ENCODE data around the gene HIPK3.
"Not testable (repeated sequence)": the region's sequence is repeated elsewhere in the genome, so short reads cannot be mapped to it uniquely, and the experiment has no call there.

The HIPK3 gene

DNA sequence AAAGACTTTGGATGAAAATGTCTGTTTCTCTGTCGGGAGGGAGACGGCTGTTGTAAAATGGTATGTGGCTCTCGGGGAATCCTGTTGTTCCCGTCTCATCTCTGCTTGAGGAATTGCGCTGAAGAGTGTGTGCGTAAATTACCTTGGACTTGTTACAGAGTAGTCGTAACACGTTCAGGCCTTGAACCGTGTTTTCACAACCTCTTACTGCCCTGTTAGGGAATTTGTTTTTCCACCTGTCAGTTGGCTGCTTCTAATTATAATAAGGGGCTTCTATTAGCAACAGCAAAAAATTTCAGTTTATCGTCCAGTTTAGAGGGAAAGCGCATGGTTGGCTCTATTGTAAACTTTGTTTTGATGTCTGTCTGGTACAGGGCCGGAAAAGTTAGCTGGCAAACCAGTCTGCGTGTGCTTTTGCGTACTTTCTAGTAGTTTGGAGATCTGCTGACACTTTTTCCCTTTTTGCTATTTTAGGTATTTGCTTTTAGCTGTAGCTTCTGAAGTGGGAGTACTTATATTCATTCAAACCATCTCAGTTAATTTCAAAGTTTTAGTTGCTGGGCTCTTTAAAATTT lies 1.5 kb downstream of the HIPK3 start (continued):
- TF ChIP-seq, protein P1, sequence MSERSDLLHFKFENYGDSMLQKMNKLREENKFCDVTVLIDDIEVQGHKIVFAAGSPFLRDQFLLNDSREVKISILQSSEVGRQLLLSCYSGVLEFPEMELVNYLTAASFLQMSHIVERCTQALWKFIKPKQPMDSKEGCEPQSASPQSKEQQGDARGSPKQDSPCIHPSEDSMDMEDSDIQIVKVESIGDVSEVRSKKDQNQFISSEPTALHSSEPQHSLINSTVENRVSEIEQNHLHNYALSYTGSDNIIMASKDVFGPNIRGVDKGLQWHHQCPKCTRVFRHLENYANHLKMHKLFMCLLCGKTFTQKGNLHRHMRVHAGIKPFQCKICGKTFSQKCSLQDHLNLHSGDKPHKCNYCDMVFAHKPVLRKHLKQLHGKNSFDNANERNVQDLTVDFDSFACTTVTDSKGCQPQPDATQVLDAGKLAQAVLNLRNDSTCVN (tag by site-specific recombination; optimal IDR thresholded peaks at IDR 0.05) = peak; percentile 40
- peak; percentile 56; the same call in 1 of the 2 replicates for TF ChIP-seq ZBTB17 (tag by site-specific recombination; IDR thresholded peaks at IDR 0.05)

DNA sequence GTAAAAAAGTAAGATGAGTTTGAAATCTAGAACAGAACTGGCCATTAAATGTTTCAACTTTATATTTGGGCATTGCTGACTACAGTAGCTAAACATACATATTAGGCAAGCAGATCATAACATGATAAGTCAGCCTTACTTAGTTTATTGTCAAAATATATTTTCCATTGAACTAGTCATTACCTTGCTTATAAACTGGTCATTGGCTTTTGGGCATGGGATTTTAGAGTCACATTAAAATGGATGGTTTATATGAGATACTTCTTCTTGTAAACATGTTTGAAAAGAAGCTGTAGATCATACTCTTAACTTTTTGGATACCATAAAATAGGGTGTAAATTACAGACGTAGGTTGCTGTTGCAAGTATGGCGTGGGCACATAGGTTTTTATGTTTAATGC lies 2.7 kb downstream of the HIPK3 start:
- POLR2A ChIA-PET = no interaction called here
- Histone ChIP-seq H3K4me1 (ENCODE audit: control insufficient read depth, insufficient read depth, low read length) (peaks cover 5% of the 10 kb centered on the region), H3K4me3 (ENCODE audit: low read depth, low read length) (peak overlapping the region; percentile 97), H3K36me3 (ENCODE audit: control insufficient read depth in 2 of 2, insufficient read depth in 1 of 2, low read length in 2 of 2) (no peaks in the 10 kb centered on the region), H3K27ac (ENCODE audit: extremely low read depth, low read depth, low read length) (no peak overlapping the region), H3K9me3 (ENCODE audit: control insufficient read depth, insufficient read depth, low read depth, low read length) (no peaks in the 10 kb centered on the region)
- TF ChIP-seq ZNF843 (tag by site-specific recombination; IDR thresholded peaks at IDR 0.05) (peak; percentile 63; the same call in 1 of the 2 replicates), SALL2 (tag by site-specific recombination; IDR thresholded peaks at IDR 0.05; ENCODE audit: borderline replicate concordance) (no peak), OSR2 (tag by site-specific recombination; IDR thresholded peaks at IDR 0.05) (peak; percentile 48), FEZF1 (tag by site-specific recombination; IDR thresholded peaks at IDR 0.05) (peak; percentile 22; the same call in 1 of the 2 replicates), ZFHX2 (tag by site-specific recombination; conservative IDR thresholded peaks at IDR 0.05) (0 out of 2 replicates have a peak, but pooled peaks have one; percentile 45), ZNF747 (tag by site-specific recombination; IDR thresholded peaks at IDR 0.05) (no peak), ZXDB (tag by site-specific recombination; IDR thresholded peaks at IDR 0.05) (0 out of 2 replicates have a peak, but pooled peaks have one; percentile 11), ZNF560 (tag by site-specific recombination; IDR thresholded peaks at IDR 0.05; ENCODE audit: borderline replicate concordance) (no peak), EGR2 (tag by site-specific recombination; IDR thresholded peaks at IDR 0.05; ENCODE audit: low read depth) (no peak; the same call in 1 of the 2 replicates), ZNF664 (tag by site-specific recombination; IDR thresholded peaks at IDR 0.05) (peak; percentile 75; the same call in 1 of the 2 replicates), SP7 (tag by site-specific recombination; IDR thresholded peaks at IDR 0.05) (peak; percentile 41; the same call in 1 of the 2 replicates)
- TF ChIP-seq, protein P2, sequence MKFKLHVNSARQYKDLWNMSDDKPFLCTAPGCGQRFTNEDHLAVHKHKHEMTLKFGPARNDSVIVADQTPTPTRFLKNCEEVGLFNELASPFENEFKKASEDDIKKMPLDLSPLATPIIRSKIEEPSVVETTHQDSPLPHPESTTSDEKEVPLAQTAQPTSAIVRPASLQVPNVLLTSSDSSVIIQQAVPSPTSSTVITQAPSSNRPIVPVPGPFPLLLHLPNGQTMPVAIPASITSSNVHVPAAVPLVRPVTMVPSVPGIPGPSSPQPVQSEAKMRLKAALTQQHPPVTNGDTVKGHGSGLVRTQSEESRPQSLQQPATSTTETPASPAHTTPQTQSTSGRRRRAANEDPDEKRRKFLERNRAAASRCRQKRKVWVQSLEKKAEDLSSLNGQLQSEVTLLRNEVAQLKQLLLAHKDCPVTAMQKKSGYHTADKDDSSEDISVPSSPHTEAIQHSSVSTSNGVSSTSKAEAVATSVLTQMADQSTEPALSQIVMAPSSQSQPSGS (tag by site-specific recombination; IDR thresholded peaks at IDR 0.05; ENCODE audit: low read depth) = no peak
- TF ChIP-seq, protein P3, sequence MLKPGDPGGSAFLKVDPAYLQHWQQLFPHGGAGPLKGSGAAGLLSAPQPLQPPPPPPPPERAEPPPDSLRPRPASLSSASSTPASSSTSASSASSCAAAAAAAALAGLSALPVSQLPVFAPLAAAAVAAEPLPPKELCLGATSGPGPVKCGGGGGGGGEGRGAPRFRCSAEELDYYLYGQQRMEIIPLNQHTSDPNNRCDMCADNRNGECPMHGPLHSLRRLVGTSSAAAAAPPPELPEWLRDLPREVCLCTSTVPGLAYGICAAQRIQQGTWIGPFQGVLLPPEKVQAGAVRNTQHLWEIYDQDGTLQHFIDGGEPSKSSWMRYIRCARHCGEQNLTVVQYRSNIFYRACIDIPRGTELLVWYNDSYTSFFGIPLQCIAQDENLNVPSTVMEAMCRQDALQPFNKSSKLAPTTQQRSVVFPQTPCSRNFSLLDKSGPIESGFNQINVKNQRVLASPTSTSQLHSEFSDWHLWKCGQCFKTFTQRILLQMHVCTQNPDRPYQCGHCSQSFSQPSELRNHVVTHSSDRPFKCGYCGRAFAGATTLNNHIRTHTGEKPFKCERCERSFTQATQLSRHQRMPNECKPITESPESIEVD (tag by site-specific recombination; IDR thresholded peaks at IDR 0.05) = peak; percentile 3
- TF ChIP-seq, protein P4, sequence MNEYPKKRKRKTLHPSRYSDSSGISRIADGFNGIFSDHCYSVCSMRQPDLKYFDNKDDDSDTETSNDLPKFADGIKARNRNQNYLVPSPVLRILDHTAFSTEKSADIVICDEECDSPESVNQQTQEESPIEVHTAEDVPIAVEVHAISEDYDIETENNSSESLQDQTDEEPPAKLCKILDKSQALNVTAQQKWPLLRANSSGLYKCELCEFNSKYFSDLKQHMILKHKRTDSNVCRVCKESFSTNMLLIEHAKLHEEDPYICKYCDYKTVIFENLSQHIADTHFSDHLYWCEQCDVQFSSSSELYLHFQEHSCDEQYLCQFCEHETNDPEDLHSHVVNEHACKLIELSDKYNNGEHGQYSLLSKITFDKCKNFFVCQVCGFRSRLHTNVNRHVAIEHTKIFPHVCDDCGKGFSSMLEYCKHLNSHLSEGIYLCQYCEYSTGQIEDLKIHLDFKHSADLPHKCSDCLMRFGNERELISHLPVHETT (tag by site-specific recombination; IDR thresholded peaks at IDR 0.05) = no peak
- CTCF ChIA-PET = no interaction called here

DNA sequence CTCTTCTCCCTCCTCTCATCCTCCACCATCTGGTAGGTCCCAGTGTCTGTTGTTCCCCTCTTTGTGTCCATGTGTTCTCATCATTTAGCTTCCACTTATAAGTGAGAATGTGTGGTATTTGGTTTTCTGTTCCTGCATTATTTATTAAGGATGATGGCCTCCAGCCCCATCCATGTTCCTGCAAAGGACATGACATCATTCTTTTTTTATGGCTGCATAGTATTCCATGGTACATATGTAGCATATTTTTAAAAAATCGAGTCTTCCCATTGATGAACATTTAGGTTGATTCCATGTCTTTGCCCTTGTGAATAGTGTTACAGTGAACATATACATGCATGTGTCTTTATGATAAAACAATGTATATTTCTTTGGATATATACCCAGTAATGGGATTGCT lies 4.2 kb downstream of the HIPK3 start:
- TF ChIP-seq, protein P5, sequence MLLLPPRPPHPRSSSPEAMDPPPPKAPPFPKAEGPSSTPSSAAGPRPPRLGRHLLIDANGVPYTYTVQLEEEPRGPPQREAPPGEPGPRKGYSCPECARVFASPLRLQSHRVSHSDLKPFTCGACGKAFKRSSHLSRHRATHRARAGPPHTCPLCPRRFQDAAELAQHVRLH (tag by site-specific recombination; IDR thresholded peaks at IDR 0.05) = peak; percentile 72
- 0 out of 2 replicates have a peak, but pooled peaks have one; percentile 15 for TF ChIP-seq ZNF626 (tag by site-specific recombination; IDR thresholded peaks at IDR 0.05)
- peak; percentile 96 for TF ChIP-seq ZNF146 (tag by site-specific recombination; IDR thresholded peaks at IDR 0.05)
- TF ChIP-seq, protein P2 (tag by site-specific recombination; IDR thresholded peaks at IDR 0.05; ENCODE audit: low read depth) = peak; percentile 41; the same call in 1 of the 2 replicates
- H3K4me3 ChIP-seq (ENCODE audit: low read depth, low read length); H3K9me3 ChIP-seq (ENCODE audit: control insufficient read depth, insufficient read depth, low read depth, low read length); H3K27ac ChIP-seq (ENCODE audit: extremely low read depth, low read depth, low read length); H3K36me3 ChIP-seq (ENCODE audit: control insufficient read depth in 2 of 2, insufficient read depth in 1 of 2, low read length in 2 of 2); H3K4me1 ChIP-seq (ENCODE audit: control insufficient read depth, insufficient read depth, low read length); POLR2A ChIA-PET: not testable (repeated sequence)
- CTCF ChIA-PET = interaction anchor here (0.6 kb wide), 1 partner anchor 505 kb away, joined by 3 read pairs; no protein-coding TSS in a partner anchor
